ENCODE results near the gene CRACR2B. TPM values are rescaled to one million over a fixed set of nuclear protein-coding genes. Genes with fewer than 3 reads are reported as not detected.

CRACR2B gene
- total and polyA plus RNA-seq, 2 of the 13 experiments (the other 11 are each of a cell fraction or from before 2014, with no cell fraction given) = 14.9 to 21.0 TPM

DNA sequence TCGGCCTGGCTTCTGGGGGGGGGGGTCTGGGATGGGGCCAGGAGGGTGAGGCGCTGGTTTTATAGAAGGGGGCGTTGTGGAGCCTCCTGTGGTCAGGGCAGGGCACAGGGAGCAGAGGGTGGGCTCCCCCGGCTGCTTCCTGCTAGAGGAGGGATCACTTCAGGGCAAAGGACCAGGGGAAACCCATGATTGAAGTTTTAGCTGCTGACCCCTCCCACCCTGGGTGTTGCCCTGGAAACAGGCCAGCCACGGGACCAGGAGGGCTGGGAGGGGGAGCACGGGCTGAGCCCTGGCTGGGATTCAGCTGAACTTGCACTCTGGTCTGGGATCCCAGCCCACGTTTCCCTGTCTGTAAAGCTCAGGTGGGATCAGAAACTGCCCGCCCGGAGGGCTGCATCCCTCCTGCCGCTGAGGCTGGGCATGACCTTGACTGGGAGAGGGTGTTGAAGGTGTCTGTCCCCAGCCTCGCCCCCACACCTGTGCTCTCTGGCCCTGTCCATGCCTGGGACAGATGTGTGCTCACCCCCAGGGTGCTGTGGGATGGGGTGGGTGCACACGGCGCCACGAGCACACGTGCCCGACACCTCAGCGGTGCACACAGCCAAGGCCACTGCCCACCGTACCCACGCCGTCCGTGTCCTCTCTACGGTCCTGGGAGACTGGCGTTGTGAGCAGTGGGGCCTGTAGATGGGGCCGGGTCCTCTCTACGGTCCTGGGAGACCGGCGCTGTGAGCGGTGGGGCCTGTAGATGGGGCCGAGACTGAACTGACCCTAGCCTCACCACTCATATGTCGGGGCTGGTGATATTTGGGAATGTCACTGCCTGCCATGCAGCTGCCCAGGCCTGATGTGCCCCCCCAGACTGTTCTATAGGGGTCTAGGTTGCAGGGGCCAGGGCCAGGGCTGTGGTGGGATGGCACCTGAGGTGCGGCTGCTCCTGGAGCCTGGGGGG is 17.2 kb downstream of the CRACR2B start (continued):
- TF ChIP-seq ATM (IDR thresholded peaks at IDR 0.05; ENCODE audit: borderline replicate concordance) = no peak
- TF ChIP-seq, protein P1, sequence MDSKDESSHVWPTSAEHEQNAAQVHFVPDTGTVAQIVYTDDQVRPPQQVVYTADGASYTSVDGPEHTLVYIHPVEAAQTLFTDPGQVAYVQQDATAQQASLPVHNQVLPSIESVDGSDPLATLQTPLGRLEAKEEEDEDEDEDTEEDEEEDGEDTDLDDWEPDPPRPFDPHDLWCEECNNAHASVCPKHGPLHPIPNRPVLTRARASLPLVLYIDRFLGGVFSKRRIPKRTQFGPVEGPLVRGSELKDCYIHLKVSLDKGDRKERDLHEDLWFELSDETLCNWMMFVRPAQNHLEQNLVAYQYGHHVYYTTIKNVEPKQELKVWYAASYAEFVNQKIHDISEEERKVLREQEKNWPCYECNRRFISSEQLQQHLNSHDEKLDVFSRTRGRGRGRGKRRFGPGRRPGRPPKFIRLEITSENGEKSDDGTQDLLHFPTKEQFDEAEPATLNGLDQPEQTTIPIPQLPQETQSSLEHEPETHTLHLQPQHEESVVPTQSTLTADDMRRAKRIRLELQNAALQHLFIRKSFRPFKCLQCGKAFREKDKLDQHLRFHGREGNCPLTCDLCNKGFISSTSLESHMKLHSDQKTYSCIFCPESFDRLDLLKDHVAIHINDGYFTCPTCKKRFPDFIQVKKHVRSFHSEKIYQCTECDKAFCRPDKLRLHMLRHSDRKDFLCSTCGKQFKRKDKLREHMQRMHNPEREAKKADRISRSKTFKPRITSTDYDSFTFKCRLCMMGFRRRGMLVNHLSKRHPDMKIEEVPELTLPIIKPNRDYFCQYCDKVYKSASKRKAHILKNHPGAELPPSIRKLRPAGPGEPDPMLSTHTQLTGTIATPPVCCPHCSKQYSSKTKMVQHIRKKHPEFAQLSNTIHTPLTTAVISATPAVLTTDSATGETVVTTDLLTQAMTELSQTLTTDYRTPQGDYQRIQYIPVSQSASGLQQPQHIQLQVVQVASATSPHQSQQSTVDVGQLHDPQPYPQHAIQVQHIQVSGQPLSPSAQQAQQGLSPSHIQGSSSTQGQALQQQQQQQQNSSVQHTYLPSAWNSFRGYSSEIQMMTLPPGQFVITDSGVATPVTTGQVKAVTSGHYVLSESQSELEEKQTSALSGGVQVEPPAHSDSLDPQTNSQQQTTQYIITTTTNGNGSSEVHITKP (CRISPR knock-in tag; IDR thresholded peaks at IDR 0.05; ENCODE audit: low read depth) = peak; percentile 46; the same call in 1 of the 2 replicates
- no peak for TF ChIP-seq SP2 (CRISPR knock-in tag; IDR thresholded peaks at IDR 0.05)
- no peak for TF ChIP-seq KMT2A (CRISPR knock-in tag; IDR thresholded peaks at IDR 0.05)
- no peak for TF ChIP-seq JUND (CRISPR knock-in tag; IDR thresholded peaks at IDR 0.05)
- TF ChIP-seq MXD4 (CRISPR knock-in tag; IDR thresholded peaks at IDR 0.05) = peak; percentile 50; the same call in 1 of the 2 replicates
- TF ChIP-seq SAFB2 (CRISPR knock-in tag; IDR thresholded peaks at IDR 0.05; ENCODE audit: borderline replicate concordance, low read depth) = no peak; the same call in 1 of the 2 replicates
- TF ChIP-seq NCOA5 (CRISPR knock-in tag; IDR thresholded peaks at IDR 0.05) = no peak
- TF ChIP-seq WIZ (CRISPR knock-in tag; IDR thresholded peaks at IDR 0.05) = no peak
- TF ChIP-seq JDP2 (CRISPR knock-in tag; IDR thresholded peaks at IDR 0.05; ENCODE audit: borderline replicate concordance) = no peak
- TF ChIP-seq MEIS1 (CRISPR knock-in tag; IDR thresholded peaks at IDR 0.05; ENCODE audit: borderline replicate concordance) = peak; percentile 34; the same call in 1 of the 2 replicates
- TF ChIP-seq ZNF678 (CRISPR knock-in tag; IDR thresholded peaks at IDR 0.05) = no peak
- no peak for TF ChIP-seq SCMH1 (CRISPR knock-in tag; IDR thresholded peaks at IDR 0.05; ENCODE audit: borderline replicate concordance)
- TF ChIP-seq FOXM1 (CRISPR knock-in tag; IDR thresholded peaks at IDR 0.05) = no peak
- TF ChIP-seq MXD3 (CRISPR knock-in tag; IDR thresholded peaks at IDR 0.05) = 0 out of 2 replicates have a peak, but pooled peaks have one; percentile 35
- TF ChIP-seq TEAD2 (CRISPR knock-in tag; IDR thresholded peaks at IDR 0.05) = no peak
- TF ChIP-seq REXO4 (CRISPR knock-in tag; IDR thresholded peaks at IDR 0.05; ENCODE audit: borderline replicate concordance) = no peak
- TF ChIP-seq NFATC3 (CRISPR knock-in tag; IDR thresholded peaks at IDR 0.05) = no peak
- peak; percentile 73; the same call in 1 of the 2 replicates for TF ChIP-seq THRA (CRISPR knock-in tag; IDR thresholded peaks at IDR 0.05; ENCODE audit: borderline replicate concordance)
- TF ChIP-seq ELF3 (CRISPR knock-in tag; IDR thresholded peaks at IDR 0.05) = peak; percentile 42; the same call in 1 of the 2 replicates
- 0 out of 2 replicates have a peak, but pooled peaks have one; percentile 21 for TF ChIP-seq ZNF746 (CRISPR knock-in tag; IDR thresholded peaks at IDR 0.05)

Measured in HepG2 (cell line).